Gastroesophageal sphincter (tissue), 4 donors: Measurements from ENCODE around the gene ARHGEF7. TPM values are rescaled to one million over a fixed set of nuclear protein-coding genes. Genes with fewer than 3 reads are reported as not detected.

Source experiments
- ATAC-seq: fragments of 150-250 bp; one replicate; pipeline ENCODE4 v1.9.1; 2016; ENCODE audit warnings: mild to moderate bottlenecking, moderate library complexity
- H3K27ac ChIP-seq, 4 donors: fragments of 200-600 bp; sonication (generic) in 3 of 4; 1 replicate in 3 of 4; 2 replicates in 1 of 4; pipeline ENCODE4 v1.5.1; 2016 to 2019
- H3K27me3 ChIP-seq: fragments of 200-600 bp; sonication (generic); one replicate; pipeline ENCODE4 v1.5.1; 2019
- H3K36me3 ChIP-seq, 2 donors: fragments of 200-600 bp; sonication (generic); one replicate each; pipeline ENCODE4 v1.5.1; 2019; ENCODE audit warnings: control low read depth in 1 of 2
- H3K4me1 ChIP-seq, 3 donors: fragments of 200-600 bp; sonication (generic); 1 replicate in 2 of 3; 2 replicates in 1 of 3; pipeline ENCODE4 v1.5.1; 2016 to 2019; ENCODE audit warnings: control low read depth in 2 of 3
- H3K4me3 ChIP-seq, 2 donors: fragments of 200-600 bp; sonication (generic); one replicate each; pipeline ENCODE4 v1.5.1; 2019; ENCODE audit warnings: mild to moderate bottlenecking in 1 of 2, moderate library complexity in 1 of 2
- H3K9me3 ChIP-seq, 3 donors: fragments of 200-600 bp; sonication (generic); one replicate each; pipeline ENCODE4 v1.5.1; 2017 to 2019; ENCODE audit warnings: control low read depth in 2 of 3
- CTCF ChIP-seq, 4 experiments: fragments of 200-600 bp in 2 of 4; fragments of 450-650 bp in 2 of 4; sonication (generic) in 1 of 4; IDR thresholded peaks; one replicate each; pipeline ENCODE4 v1.5.1; 2017 to 2019; ENCODE audit warnings: antibody characterized with exemption in 4 of 4, mild to moderate bottlenecking in 2 of 4, moderate library complexity in 2 of 4
- EP300 ChIP-seq: sonication (generic); formaldehyde crosslinking; IDR thresholded peaks from one replicate; pipeline ENCODE4 v1.6.1; 2017; ENCODE audit warnings: antibody characterized with exemption, mild to moderate bottlenecking
- POLR2A ChIP-seq, 2 donors: fragments of 450-650 bp; IDR thresholded peaks; one replicate each; pipeline ENCODE4 v1.6.1; 2017; ENCODE audit warnings: antibody characterized with exemption in 2 of 2, mild to moderate bottlenecking in 2 of 2, moderate library complexity in 1 of 2
- POLR2AphosphoS5 ChIP-seq: sonication (generic); formaldehyde crosslinking; IDR thresholded peaks from one replicate; pipeline ENCODE4 v1.6.1; 2017; ENCODE audit warnings: antibody characterized with exemption
- WGBS, 2 donors: methylation state at CpG; one replicate each; pipeline ENCODE4 v1.1.5; 2018; ENCODE audit warnings: low coverage in 1 of 2; 5-methylcytosine and 5-hydroxymethylcytosine counted together
- total RNA-seq, 4 donors: library from RNA; depleted of rRNA; stranded (reverse); fragments of >200 nt; gene quantifications; one replicate each; pipeline ENCODE4 v1.1.0, GENCODE V29; 2016

ARHGEF7 gene
- total RNA-seq, 4 donors from 2014 or later, result 23.3 to 78.6 (median 47.2) TPM

- no peaks in the 10 kb centered on the region for H3K4me1 ChIP-seq
- H3K27me3 ChIP-seq, result no peaks in the 10 kb centered on the region
- ATAC-seq, result no peak
- H3K27ac ChIP-seq, result no peak overlapping the region
- TF ChIP-seq CTCF (IDR thresholded peaks at IDR 0.05) (no peak), POLR2AphosphoS5 (no peak), POLR2A (IDR thresholded peaks at IDR 0.05) (no peak), EP300 (no peak)
- H3K4me3 ChIP-seq, result no peak overlapping the region
- 80% methylated on average over 5 of the region's 10 CpGs; no CpG with 5 or more reads in 1 of the 2 donors for WGBS, 2 donors
- no peaks in the 10 kb centered on the region for H3K36me3 ChIP-seq
- no peaks in the 10 kb centered on the region for H3K9me3 ChIP-seq
Measured at GRCh38 chr13:111131048-111131447, 15.9 kb downstream of the ARHGEF7 start.

- TF ChIP-seq POLR2AphosphoS5 (no peak), POLR2A (IDR thresholded peaks at IDR 0.05) (no peak), EP300 (no peak), CTCF (IDR thresholded peaks at IDR 0.05) (no peak)
- H3K36me3 ChIP-seq, result no peaks in the 10 kb centered on the region
- 58 to 74% methylated on average over 4 of the region's 4 CpGs for WGBS, 2 donors
- no peak overlapping the region for H3K4me3 ChIP-seq
- no peaks in the 10 kb centered on the region for H3K4me1 ChIP-seq
- no peaks in the 10 kb centered on the region for H3K27me3 ChIP-seq
- no peak overlapping the region for H3K27ac ChIP-seq
- no peak for ATAC-seq
- no peaks in the 10 kb centered on the region for H3K9me3 ChIP-seq
Measured at GRCh38 chr13:111131611-111132010, 16.5 kb downstream of the ARHGEF7 start.

GRCh38 chr13:111132948-111133347 lies 17.8 kb downstream of the ARHGEF7 start:
- WGBS, 2 donors, result 82 to 85% methylated on average over 7 of the region's 7 CpGs
- no peak overlapping the region for H3K4me3 ChIP-seq
- no peaks in the 10 kb centered on the region for H3K9me3 ChIP-seq
- H3K4me1 ChIP-seq, result no peaks in the 10 kb centered on the region
- TF ChIP-seq EP300 (no peak), POLR2AphosphoS5 (no peak), CTCF (IDR thresholded peaks at IDR 0.05) (no peak), POLR2A (IDR thresholded peaks at IDR 0.05) (no peak)
- no peaks in the 10 kb centered on the region for H3K36me3 ChIP-seq
- peaks cover 5% of the 10 kb centered on the region for H3K27me3 ChIP-seq
- no peak for ATAC-seq
- no peak overlapping the region for H3K27ac ChIP-seq

- Histone ChIP-seq H3K4me3 (no peak overlapping the region), H3K27me3 (peaks cover 26% of the 10 kb centered on the region), H3K27ac (no peak overlapping the region), H3K9me3 (peaks cover 0 to 12% (median 0%) of the 10 kb centered on the region in 3 donors), H3K36me3 (no peaks in the 10 kb centered on the region), H3K4me1 (no peaks in the 10 kb centered on the region)
- TF ChIP-seq CTCF (IDR thresholded peaks at IDR 0.05) (no peak), EP300 (no peak), POLR2AphosphoS5 (no peak), POLR2A (IDR thresholded peaks at IDR 0.05) (no peak)
- WGBS, 2 donors, result 92 to 100% methylated on average over 1 to 5 of the region's 9 CpGs
- ATAC-seq, result no peak
Measured at GRCh38 chr13:111139452-111139851, 24.3 kb downstream of the ARHGEF7 start.

GRCh38 chr13:111139873-111140561 lies 24.9 kb downstream of the ARHGEF7 start:
- H3K9me3 ChIP-seq, result peaks cover 0 to 12% (median 0%) of the 10 kb centered on the region in 3 donors
- H3K27me3 ChIP-seq, result peaks cover 30% of the 10 kb centered on the region
- no peak for ATAC-seq
- 45 to 47% methylated on average over 8 of the region's 9 CpGs for WGBS, 2 donors
- H3K27ac ChIP-seq, result no peak overlapping the region
- H3K36me3 ChIP-seq, result no peaks in the 10 kb centered on the region
- TF ChIP-seq EP300 (no peak), POLR2AphosphoS5 (no peak), POLR2A (IDR thresholded peaks at IDR 0.05) (no peak), CTCF (IDR thresholded peaks at IDR 0.05) (no peak)
- no peak overlapping the region for H3K4me3 ChIP-seq
- H3K4me1 ChIP-seq, result no peaks in the 10 kb centered on the region
